Activated naive CD8-positive, alpha-beta T cell treated with anti-CD3 and anti-CD28 coated beads, Interleukin-2, amount 10 ng/mL, durations not matched to agents 7 days and 5 days (primary cell): Measurements from ENCODE around the gene MAPK9. TPM values are rescaled to one million over a fixed set of nuclear protein-coding genes. Genes with fewer than 3 reads are reported as not detected.

Experiments used
- ATAC-seq: fragments of 150-1000 bp; cut with Tn5 transposase; one replicate; pipeline ENCODE4 v1.10.0; 2021; ENCODE audit warnings: low read depth, moderate library complexity
- POLR2A ChIA-PET: fragments of 350-600 bp; sonication (Branson Sonifier 250); formaldehyde crosslinking; loops from one replicate; lab custom pipeline; 2021; ENCODE audit warnings: antibody characterized with exemption; lab: Charles Lee
- DNase-seq: peaks from one replicate; pipeline ENCODE4 v3.0.0; 2021
- H3K27ac Mint-ChIP-seq: one replicate; pipeline ENCODE4 v1.8.0; 2022; ENCODE audit warnings: mild to moderate bottlenecking, mixed read lengths
- H3K27me3 Mint-ChIP-seq: one replicate; pipeline ENCODE4 v1.8.0; 2022; ENCODE audit warnings: mild to moderate bottlenecking, moderate library complexity, mixed read lengths
- H3K36me3 Mint-ChIP-seq: one replicate; pipeline ENCODE4 v1.8.0; 2021; ENCODE audit warnings: mild to moderate bottlenecking, mixed read lengths
- H3K4me1 Mint-ChIP-seq: one replicate; pipeline ENCODE4 v1.8.0; 2021; ENCODE audit warnings: mixed read lengths
- H3K4me3 Mint-ChIP-seq: one replicate; pipeline ENCODE4 v1.8.0; 2022; ENCODE audit warnings: mild to moderate bottlenecking, moderate library complexity, mixed read lengths
- H3K9me3 Mint-ChIP-seq: one replicate; pipeline ENCODE4 v1.8.0; 2021; ENCODE audit warnings: mixed read lengths
- total RNA-seq, 2 experiments: library from RNA; stranded (reverse); gene quantifications; one replicate each; pipeline ENCODE4 v1.2.3, GENCODE V29; 2021

The MAPK9 gene
- total RNA-seq, 2 experiments from 2014 or later: 45.0 to 46.0 TPM

DNA sequence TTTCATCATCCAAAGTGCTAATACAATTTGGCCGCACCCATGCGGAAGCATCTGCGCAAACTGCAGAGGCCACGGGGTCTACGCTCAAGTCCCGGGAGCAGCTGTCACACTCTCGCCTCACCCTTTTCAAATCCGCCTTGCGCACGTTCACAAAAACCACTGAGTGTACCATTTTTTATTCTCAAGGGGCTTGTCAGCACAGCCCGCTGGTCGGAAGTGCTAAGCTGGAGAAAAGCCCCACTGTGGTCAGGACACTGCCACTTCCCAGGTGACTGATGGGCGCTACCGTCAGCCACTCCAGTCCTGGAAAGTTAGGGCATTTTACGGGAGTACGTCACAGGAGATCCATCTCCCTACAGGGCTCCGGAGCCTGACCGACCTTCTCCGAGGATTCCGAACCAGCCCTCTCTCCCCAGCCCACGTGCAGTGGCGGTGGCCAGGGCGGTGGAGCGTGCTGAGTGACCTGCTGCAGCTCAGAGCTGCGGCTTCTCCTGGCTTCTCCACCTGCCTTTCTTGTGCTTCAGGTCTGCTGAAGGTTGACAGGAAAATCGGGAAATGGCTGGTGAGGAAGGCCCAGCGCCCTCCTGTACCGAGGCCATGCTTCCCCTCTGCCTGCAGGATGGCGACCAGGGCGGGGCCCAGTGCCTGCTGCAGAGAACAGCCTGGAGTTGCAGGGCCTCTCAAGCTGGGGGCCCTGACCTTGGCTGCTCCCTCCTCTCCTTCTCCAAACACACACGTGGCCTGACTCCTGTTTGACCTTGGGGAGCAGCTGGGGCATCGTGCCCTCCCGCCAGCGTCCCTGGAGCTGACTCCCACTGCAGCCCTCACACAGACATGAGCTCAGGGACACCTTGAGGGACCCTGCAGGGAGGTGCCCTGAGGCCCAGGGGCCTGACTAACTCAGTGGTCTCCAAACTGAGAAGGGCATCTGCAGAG is 97.2 kb downstream of the MAPK9 start:
- Mint-ChIP-seq H3K4me1 (no peaks in the 10 kb centered on the region), H3K27ac (no peak overlapping the region), H3K36me3 (no peaks in the 10 kb centered on the region), H3K4me3 (no peak overlapping the region), H3K9me3 (no peaks in the 10 kb centered on the region), H3K27me3 (no peaks in the 10 kb centered on the region)
- POLR2A ChIA-PET: no interaction called here
- no peak for DNase-seq
- no peak for ATAC-seq

DNA sequence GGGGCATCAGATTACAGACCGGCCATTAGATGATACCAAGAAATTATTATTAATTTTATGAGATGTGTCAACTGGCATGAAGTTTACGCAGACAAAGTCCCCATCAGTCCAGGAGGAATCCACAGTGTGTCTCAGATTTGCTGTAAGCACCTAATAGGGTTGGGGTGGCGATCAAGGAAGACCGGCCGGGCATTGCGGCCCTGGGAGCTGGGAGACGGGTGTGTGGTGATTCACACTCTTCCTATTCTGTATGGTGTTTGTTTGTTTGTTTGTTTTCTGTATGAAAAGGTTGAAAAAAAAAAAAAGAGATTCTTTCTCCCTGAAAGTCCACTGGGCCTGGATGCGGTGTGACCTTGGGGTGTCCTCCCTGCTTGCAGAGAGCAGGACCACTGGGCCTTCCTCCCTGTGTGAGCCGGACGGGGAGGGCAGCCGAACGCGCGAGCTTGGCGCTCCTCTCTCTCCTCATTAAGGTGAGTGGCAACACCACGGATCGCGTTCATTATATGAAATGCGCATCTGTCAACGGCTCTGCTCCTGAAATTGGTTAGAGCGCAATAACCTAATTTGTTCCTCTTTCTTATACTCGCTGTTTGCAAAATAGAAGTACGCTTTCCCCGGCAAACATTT is 98.0 kb downstream of the MAPK9 start:
- ATAC-seq: no peak
- no peak overlapping the region for H3K27ac Mint-ChIP-seq

DNA sequence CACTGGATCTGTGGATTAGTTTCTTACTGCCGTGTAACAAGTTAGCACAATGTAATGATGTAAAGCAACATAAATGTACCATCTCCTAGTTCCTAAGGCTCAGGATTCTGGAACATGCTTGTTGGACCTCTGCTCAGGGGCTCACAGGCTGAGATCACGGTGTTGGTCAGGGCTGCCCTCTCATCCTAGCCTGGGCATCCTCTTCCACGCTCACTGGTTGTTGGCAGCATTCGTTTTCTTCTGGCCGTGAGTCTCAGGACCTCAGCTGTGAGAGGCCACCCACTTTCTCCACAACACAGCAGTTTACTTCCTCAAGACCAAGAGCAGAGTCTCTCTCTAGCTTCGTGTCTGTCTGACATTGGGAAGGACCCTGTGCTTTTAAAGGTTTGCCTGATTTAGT is 100.2 kb downstream of the MAPK9 start:
- H3K4me1 Mint-ChIP-seq: no peaks in the 10 kb centered on the region
- ATAC-seq: no peak
- H3K36me3 Mint-ChIP-seq: no peaks in the 10 kb centered on the region
- H3K27ac Mint-ChIP-seq: no peak overlapping the region
- H3K9me3 Mint-ChIP-seq: no peaks in the 10 kb centered on the region
- no peak for DNase-seq
- POLR2A ChIA-PET: no interaction called here
- no peak overlapping the region for H3K4me3 Mint-ChIP-seq
- H3K27me3 Mint-ChIP-seq: peaks cover 2% of the 10 kb centered on the region

More for the DNA sequence above, 98.0 kb downstream of the MAPK9 start:
- H3K9me3 Mint-ChIP-seq: no peaks in the 10 kb centered on the region
- no peaks in the 10 kb centered on the region for H3K4me1 Mint-ChIP-seq
- H3K27me3 Mint-ChIP-seq: no peaks in the 10 kb centered on the region
- POLR2A ChIA-PET: no interaction called here
- no peaks in the 10 kb centered on the region for H3K36me3 Mint-ChIP-seq
- no peak for DNase-seq
- H3K4me3 Mint-ChIP-seq: no peak overlapping the region

DNA sequence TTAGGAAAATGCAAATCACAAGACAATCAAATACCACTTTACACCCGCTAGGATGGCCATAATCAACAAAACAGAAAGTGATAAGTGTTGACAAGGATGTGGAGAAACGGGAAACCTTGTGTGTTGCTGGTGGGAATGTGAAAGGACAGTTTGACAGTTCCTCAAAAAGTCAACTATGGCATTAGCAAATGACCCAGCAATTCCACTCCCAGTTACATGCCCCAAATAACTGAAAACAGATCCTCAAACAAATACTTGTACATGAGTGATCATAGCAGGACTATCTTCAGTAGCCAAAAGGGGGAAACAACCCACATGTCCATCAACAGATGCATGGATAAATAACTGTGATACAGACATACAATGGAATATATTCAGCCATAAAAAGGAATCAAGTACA is 104.1 kb downstream of the MAPK9 start:
- peaks cover under 1% of the 10 kb centered on the region for H3K9me3 Mint-ChIP-seq
- H3K4me3 Mint-ChIP-seq: no peak overlapping the region
- H3K36me3 Mint-ChIP-seq: no peaks in the 10 kb centered on the region
- ATAC-seq (no peak), DNase-seq (no peak)
- peaks cover 2% of the 10 kb centered on the region for H3K27me3 Mint-ChIP-seq
- H3K27ac Mint-ChIP-seq: no peak overlapping the region
- H3K4me1 Mint-ChIP-seq: no peaks in the 10 kb centered on the region
- POLR2A ChIA-PET: no interaction called here

Other genes with a start within 250 kb of the MAPK9 start
- gene RNF130, start 220.3 kb downstream of the MAPK9 start, total RNA-seq: 10 to 100 TPM; 10.7 to 11.5 TPM
- gene RASGEF1C, start 82.9 kb downstream of the MAPK9 start, total RNA-seq: not detected
- 10 to 100 TPM in 1 of 2 experiments, 1 to 10 TPM in 1; 9.5 to 10.1 TPM for gene GFPT2, start 61.3 kb upstream of the MAPK9 start, total RNA-seq
- gene CNOT6, start 202.3 kb upstream of the MAPK9 start, total RNA-seq: 10 to 100 TPM; 37.5 to 43.3 TPM